ENCODE data around the gene TMEM259. TPM values are rescaled to one million over a fixed set of nuclear protein-coding genes. Genes with fewer than 3 reads are reported as not detected.

Gene TMEM259
- total and polyA plus RNA-seq, 8 donors, result 59.7 to 536 (median 238) TPM

- H3K9me3 ChIP-seq, result peaks cover 0 to 12% (median 6%) of the 10 kb centered on the region in 4 donors
- H3K27ac ChIP-seq, result no peak overlapping the region
- intact Hi-C loops (cut with DNase I; ENCODE audit: low total_unique reads), result no loop called here
- DNase-seq, result no peak
- H3K36me3 ChIP-seq, result peaks cover 0 to 30% (median 3%) of the 10 kb centered on the region in 4 donors
- WGBS, 5 donors, result 86 to 90% (median 89%) methylated on average over 16 to 17 of the region's 17 CpGs
- H3K27me3 ChIP-seq, result no peaks in the 10 kb centered on the region
- TF ChIP-seq EP300 (IDR thresholded peaks at IDR 0.05), result no peak
- TF ChIP-seq POLR2AphosphoS5 (IDR thresholded peaks at IDR 0.05), result no peak
- TF ChIP-seq POLR2A (IDR thresholded peaks at IDR 0.05), result no peak
- no peak for TF ChIP-seq CTCF (IDR thresholded peaks at IDR 0.05)
- peaks cover 0 to 8% (median 0%) of the 10 kb centered on the region in 4 donors for H3K4me1 ChIP-seq
- no peak overlapping the region for H3K4me3 ChIP-seq
Measured at GRCh38 chr19:1051791-1052190, 30.9 kb upstream of the TMEM259 start.

- H3K4me3 ChIP-seq, result no peak overlapping the region
- DNase-seq, result no peak
- no peak overlapping the region for H3K27ac ChIP-seq
- H3K36me3 ChIP-seq, result peaks cover 0 to 30% (median under 1%) of the 10 kb centered on the region in 4 donors
- TF ChIP-seq POLR2A (IDR thresholded peaks at IDR 0.05) (no peak), POLR2AphosphoS5 (IDR thresholded peaks at IDR 0.05) (no peak), CTCF (IDR thresholded peaks at IDR 0.05) (no peak), EP300 (IDR thresholded peaks at IDR 0.05) (no peak)
- WGBS, 5 donors, result 83 to 91% (median 89%) methylated on average over 23 to 31 of the region's 31 CpGs
- peaks cover 0 to 8% (median 0%) of the 10 kb centered on the region in 4 donors for H3K4me1 ChIP-seq
- intact Hi-C loops (cut with DNase I; ENCODE audit: low total_unique reads), result no loop called here
- no peaks in the 10 kb centered on the region for H3K27me3 ChIP-seq
- H3K9me3 ChIP-seq, result peaks cover 0 to 6% (median 2%) of the 10 kb centered on the region in 4 donors
Measured at GRCh38 chr19:1050989-1051788, 30.3 kb upstream of the TMEM259 start.

GRCh38 chr19:1049800-1050199 is 28.9 kb upstream of the TMEM259 start:
- peak in 1 of 2 donors; percentile 53 for DNase-seq
- Histone ChIP-seq H3K27me3 (no peaks in the 10 kb centered on the region), H3K4me3 (no peak overlapping the region), H3K9me3 (no peaks in the 10 kb centered on the region), H3K4me1 (peaks cover 0 to 8% (median 0%) of the 10 kb centered on the region in 4 donors), H3K27ac (no peak overlapping the region), H3K36me3 (peaks cover 0 to 25% (median 0%) of the 10 kb centered on the region in 4 donors)
- 60 to 77% (median 65%) methylated on average over 3 to 11 of the region's 11 CpGs for WGBS, 5 donors
- intact Hi-C loops (cut with DNase I; ENCODE audit: low total_unique reads), result loop anchor here (10.0 kb wide), 1 partner anchor 45 kb away; the partner anchor contains the start of gene POLR2E
- TF ChIP-seq POLR2A (IDR thresholded peaks at IDR 0.05) (no peak), EP300 (IDR thresholded peaks at IDR 0.05) (no peak)

GRCh38 chr19:1049106-1049505 is 28.2 kb upstream of the TMEM259 start:
- intact Hi-C loops (cut with DNase I; ENCODE audit: low total_unique reads), result loop anchor here (10.0 kb wide), 1 partner anchor 46 kb away; the partner anchor contains the start of gene POLR2E
- no peak overlapping the region for H3K27ac ChIP-seq
- TF ChIP-seq EP300 (IDR thresholded peaks at IDR 0.05) (no peak), CTCF (IDR thresholded peaks at IDR 0.05) (no peak), POLR2A (IDR thresholded peaks at IDR 0.05) (no peak), POLR2AphosphoS5 (IDR thresholded peaks at IDR 0.05) (no peak)
- H3K27me3 ChIP-seq, result no peaks in the 10 kb centered on the region
- no peaks in the 10 kb centered on the region for H3K9me3 ChIP-seq
- DNase-seq, result no peak
- H3K4me3 ChIP-seq, result no peak overlapping the region
- H3K4me1 ChIP-seq, result peaks cover 0 to 8% (median 0%) of the 10 kb centered on the region in 4 donors
- H3K36me3 ChIP-seq, result peaks cover 0 to 23% (median 0%) of the 10 kb centered on the region in 4 donors
- 90 to 96% (median 94%) methylated on average over 7 to 17 of the region's 17 CpGs for WGBS, 5 donors
